Choroid plexus epithelial cell (primary cell): ENCODE measurements around the gene BTBD9.

Experiments used
- DNase-seq: peaks from one replicate; pipeline ENCODE4 v3.0.0-alpha.2; 2010; ENCODE audit warnings: low read depth
- H3K4me3 ChIP-seq: 2 replicates; pipeline ENCODE4 v1.5.1; 2011; ENCODE audit warnings: low read depth, mild to moderate bottlenecking, control low read depth, low read length, moderate library complexity
- CTCF ChIP-seq: conservative IDR thresholded peaks from 2 replicates; pipeline ENCODE4 v1.5.1; 2011; ENCODE audit warnings: low read depth, mild to moderate bottlenecking, control low read depth, inconsistent platforms, low read length, moderate library complexity

Gene BTBD9

GRCh38 chr6:38215651-38216311 is 423.9 kb downstream of the BTBD9 start:
- no peak for TF ChIP-seq CTCF
- no peak for DNase-seq
- H3K4me3 ChIP-seq, result no peak overlapping the region

- DNase-seq, result no peak
- no peak overlapping the region for H3K4me3 ChIP-seq
- no peak for TF ChIP-seq CTCF
Measured at GRCh38 chr6:38215225-38215624, 424.5 kb downstream of the BTBD9 start.

- no peak for TF ChIP-seq CTCF
- no peak for DNase-seq
Measured at GRCh38 chr6:38214159-38214558, 425.6 kb downstream of the BTBD9 start.

GRCh38 chr6:38213251-38213658 is 426.5 kb downstream of the BTBD9 start:
- no peak for TF ChIP-seq CTCF
- DNase-seq, result peak; percentile 18
- H3K4me3 ChIP-seq, result no peak overlapping the region

More at GRCh38 chr6:38214159-38214558, 425.6 kb downstream of the BTBD9 start:
- H3K4me3 ChIP-seq, result no peak overlapping the region

- DNase-seq, result no peak
- no peak overlapping the region for H3K4me3 ChIP-seq
- TF ChIP-seq CTCF, result no peak
Measured at GRCh38 chr6:38212579-38212978, 427.1 kb downstream of the BTBD9 start.

- H3K4me3 ChIP-seq, result no peak overlapping the region
- no peak for TF ChIP-seq CTCF
- DNase-seq, result no peak
Measured at GRCh38 chr6:38212116-38212515, 427.6 kb downstream of the BTBD9 start.
